HuH-7.5 (cell line): ENCODE results near the gene VDR.

ENCODE experiments used
- DNase-seq: peaks from one replicate; pipeline ENCODE4 v3.0.0; 2011; ENCODE audit warnings: low spot score

Gene VDR

GRCh38 chr12:47793015-47793681, 111.6 kb downstream of the VDR start:
- no peak for DNase-seq

GRCh38 chr12:47791874-47792273, 112.9 kb downstream of the VDR start:
- no peak for DNase-seq
